ENCODE data around the gene TMEM233.

DNA sequence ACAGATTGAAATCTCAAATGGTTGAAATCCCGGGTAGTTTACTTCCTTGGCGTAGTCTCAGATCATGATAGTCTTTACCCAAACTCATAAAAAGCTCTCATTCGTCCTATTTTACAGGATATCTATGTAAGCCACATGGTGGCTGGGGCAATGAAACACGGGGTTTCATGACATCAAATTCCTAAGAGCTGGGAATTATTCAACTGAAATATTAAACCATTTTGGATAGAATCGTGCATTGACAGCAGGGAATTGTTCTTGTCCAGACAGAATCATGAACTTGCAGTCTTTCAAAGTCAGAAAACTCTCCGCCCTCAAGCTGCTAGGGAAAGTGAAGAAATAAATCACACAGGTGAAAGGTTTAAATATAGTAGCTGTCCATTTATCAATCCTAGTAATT lies 41.2 kb downstream of the TMEM233 start:
- TF ChIP-seq POLR2AphosphoS5 (IDR thresholded peaks at IDR 0.05; ENCODE audit: low read depth, low read length), result no peak
- no peak for TF ChIP-seq RAD21 (IDR thresholded peaks at IDR 0.05; ENCODE audit: low read depth)
- TF ChIP-seq, protein P1, sequence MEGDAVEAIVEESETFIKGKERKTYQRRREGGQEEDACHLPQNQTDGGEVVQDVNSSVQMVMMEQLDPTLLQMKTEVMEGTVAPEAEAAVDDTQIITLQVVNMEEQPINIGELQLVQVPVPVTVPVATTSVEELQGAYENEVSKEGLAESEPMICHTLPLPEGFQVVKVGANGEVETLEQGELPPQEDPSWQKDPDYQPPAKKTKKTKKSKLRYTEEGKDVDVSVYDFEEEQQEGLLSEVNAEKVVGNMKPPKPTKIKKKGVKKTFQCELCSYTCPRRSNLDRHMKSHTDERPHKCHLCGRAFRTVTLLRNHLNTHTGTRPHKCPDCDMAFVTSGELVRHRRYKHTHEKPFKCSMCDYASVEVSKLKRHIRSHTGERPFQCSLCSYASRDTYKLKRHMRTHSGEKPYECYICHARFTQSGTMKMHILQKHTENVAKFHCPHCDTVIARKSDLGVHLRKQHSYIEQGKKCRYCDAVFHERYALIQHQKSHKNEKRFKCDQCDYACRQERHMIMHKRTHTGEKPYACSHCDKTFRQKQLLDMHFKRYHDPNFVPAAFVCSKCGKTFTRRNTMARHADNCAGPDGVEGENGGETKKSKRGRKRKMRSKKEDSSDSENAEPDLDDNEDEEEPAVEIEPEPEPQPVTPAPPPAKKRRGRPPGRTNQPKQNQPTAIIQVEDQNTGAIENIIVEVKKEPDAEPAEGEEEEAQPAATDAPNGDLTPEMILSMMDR (IDR thresholded peaks at IDR 0.05 in 2 of 3, conservative IDR thresholded peaks at IDR 0.05 in 1 of 3; ENCODE audit: borderline replicate concordance in 1 of 3, insufficient read depth in 1 of 3, low read depth in 2 of 3, low read length in 2 of 3), result no peak
- no peak for TF ChIP-seq POLR2A (IDR thresholded peaks at IDR 0.05; ENCODE audit: borderline replicate concordance, extremely low read depth, insufficient read depth, insufficient read length)
- TF ChIP-seq FOSL1 (IDR thresholded peaks at IDR 0.05; ENCODE audit: low read depth), result no peak
- no peak for TF ChIP-seq JUND (IDR thresholded peaks at IDR 0.05)
- TF ChIP-seq YY1 (IDR thresholded peaks at IDR 0.05; ENCODE audit: extremely low read depth, insufficient replicate concordance, low read depth, low read length), result no peak
- TF ChIP-seq CEBPB (IDR thresholded peaks at IDR 0.05; ENCODE audit: low read depth), result no peak
- no peak for TF ChIP-seq ZNF274 (IDR thresholded peaks at IDR 0.05; ENCODE audit: low read depth, low read length)
